Measurements from ENCODE around the gene PTGES2.

DNA sequence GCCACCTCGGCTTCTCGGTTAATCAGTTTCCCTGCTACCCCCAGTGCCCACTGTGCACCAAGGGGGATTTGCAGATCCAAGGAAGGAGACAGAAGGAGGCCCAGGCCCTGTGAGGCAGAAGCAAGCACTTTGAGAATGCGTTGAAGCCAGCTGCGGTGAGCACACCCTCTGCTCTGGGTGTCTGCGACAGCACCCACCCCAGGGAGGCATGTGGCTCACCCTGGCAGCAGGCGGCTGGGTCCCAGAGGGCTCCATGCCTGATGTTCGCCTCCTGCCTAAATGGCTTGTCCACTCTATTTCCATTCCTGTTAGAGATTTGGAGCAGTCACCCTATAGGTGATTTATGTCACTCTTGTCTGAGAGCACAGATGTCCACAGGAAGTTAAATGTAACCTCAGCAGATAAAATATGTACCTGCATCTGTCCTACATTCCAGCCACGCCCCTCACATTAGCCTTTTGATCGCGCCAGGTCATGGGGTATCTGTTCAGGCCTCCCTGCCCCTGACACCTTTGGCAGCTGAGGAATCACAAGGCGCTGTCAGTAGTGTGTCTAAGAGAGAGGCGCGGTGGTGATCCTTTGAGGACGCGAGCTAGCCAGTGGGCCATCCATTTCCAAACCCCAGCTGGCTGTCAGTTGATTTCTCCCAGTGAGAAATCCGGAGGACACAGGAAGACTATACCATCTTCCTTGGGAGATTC lies 28.1 kb downstream of the PTGES2 start:
- TF ChIP-seq, protein P1, sequence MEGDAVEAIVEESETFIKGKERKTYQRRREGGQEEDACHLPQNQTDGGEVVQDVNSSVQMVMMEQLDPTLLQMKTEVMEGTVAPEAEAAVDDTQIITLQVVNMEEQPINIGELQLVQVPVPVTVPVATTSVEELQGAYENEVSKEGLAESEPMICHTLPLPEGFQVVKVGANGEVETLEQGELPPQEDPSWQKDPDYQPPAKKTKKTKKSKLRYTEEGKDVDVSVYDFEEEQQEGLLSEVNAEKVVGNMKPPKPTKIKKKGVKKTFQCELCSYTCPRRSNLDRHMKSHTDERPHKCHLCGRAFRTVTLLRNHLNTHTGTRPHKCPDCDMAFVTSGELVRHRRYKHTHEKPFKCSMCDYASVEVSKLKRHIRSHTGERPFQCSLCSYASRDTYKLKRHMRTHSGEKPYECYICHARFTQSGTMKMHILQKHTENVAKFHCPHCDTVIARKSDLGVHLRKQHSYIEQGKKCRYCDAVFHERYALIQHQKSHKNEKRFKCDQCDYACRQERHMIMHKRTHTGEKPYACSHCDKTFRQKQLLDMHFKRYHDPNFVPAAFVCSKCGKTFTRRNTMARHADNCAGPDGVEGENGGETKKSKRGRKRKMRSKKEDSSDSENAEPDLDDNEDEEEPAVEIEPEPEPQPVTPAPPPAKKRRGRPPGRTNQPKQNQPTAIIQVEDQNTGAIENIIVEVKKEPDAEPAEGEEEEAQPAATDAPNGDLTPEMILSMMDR (IDR thresholded peaks at IDR 0.05; ENCODE audit: poor library complexity, severe bottlenecking): no peak
- no peak for TF ChIP-seq SMC3 (conservative IDR thresholded peaks at IDR 0.05; ENCODE audit: poor library complexity)
- TF ChIP-seq EZH2 (IDR thresholded peaks at IDR 0.05; ENCODE audit: borderline replicate concordance, insufficient read depth, low read length, poor library complexity, severe bottlenecking): no peak
- no peak for TF ChIP-seq EP300 (conservative IDR thresholded peaks at IDR 0.05; ENCODE audit: poor library complexity, severe bottlenecking)
- TF ChIP-seq TAF1 (IDR thresholded peaks at IDR 0.05; ENCODE audit: low read depth): no peak
- no peak for TF ChIP-seq REST (IDR thresholded peaks at IDR 0.05; ENCODE audit: borderline replicate concordance)
- TF ChIP-seq MXI1 (conservative IDR thresholded peaks at IDR 0.05; ENCODE audit: poor library complexity, severe bottlenecking): no peak
- TF ChIP-seq POLR2AphosphoS5 (IDR thresholded peaks at IDR 0.05): no peak
- TF ChIP-seq RAD21 (conservative IDR thresholded peaks at IDR 0.05): no peak

Measured in neural cell (in vitro differentiated cells).